Measurements from ENCODE around the gene RAPH1.
A peak's percentile ranks its signal among the peaks of the same experiment; 100 is the strongest.

The RAPH1 gene

GRCh38 chr2:203455209-203455608 is 79.9 kb downstream of the RAPH1 start:
- no peak for TF ChIP-seq ZSCAN30 (tag by site-specific recombination; IDR thresholded peaks at IDR 0.05)
- TF ChIP-seq, protein P1, sequence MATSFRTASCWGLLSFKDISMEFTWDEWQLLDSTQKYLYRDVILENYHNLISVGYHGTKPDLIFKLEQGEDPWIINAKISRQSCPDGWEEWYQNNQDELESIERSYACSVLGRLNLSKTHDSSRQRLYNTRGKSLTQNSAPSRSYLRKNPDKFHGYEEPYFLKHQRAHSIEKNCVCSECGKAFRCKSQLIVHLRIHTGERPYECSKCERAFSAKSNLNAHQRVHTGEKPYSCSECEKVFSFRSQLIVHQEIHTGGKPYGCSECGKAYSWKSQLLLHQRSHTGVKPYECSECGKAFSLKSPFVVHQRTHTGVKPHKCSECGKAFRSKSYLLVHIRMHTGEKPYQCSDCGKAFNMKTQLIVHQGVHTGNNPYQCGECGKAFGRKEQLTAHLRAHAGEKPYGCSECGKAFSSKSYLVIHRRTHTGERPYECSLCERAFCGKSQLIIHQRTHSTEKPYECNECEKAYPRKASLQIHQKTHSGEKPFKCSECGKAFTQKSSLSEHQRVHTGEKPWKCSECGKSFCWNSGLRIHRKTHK (tag by site-specific recombination; IDR thresholded peaks at IDR 0.05) = no peak
- no peak for TF ChIP-seq ZNF423 (tag by site-specific recombination; IDR thresholded peaks at IDR 0.05)
- no peak for TF ChIP-seq ZNF404 (tag by site-specific recombination; IDR thresholded peaks at IDR 0.05)
- no peak for TF ChIP-seq ZNF175 (tag by site-specific recombination; IDR thresholded peaks at IDR 0.05)
- TF ChIP-seq ZNF776 (tag by site-specific recombination; IDR thresholded peaks at IDR 0.05; ENCODE audit: borderline replicate concordance) = no peak
- TF ChIP-seq ZNF132 (tag by site-specific recombination; IDR thresholded peaks at IDR 0.05; ENCODE audit: borderline replicate concordance) = no peak
- no peak for TF ChIP-seq ZNF621 (tag by site-specific recombination; IDR thresholded peaks at IDR 0.05)
- no peak for TF ChIP-seq ZIC2 (tag by site-specific recombination; IDR thresholded peaks at IDR 0.05)
- no peak for TF ChIP-seq ZBTB48 (tag by site-specific recombination; IDR thresholded peaks at IDR 0.05)
- TF ChIP-seq ZNF664 (tag by site-specific recombination; IDR thresholded peaks at IDR 0.05) = no peak
- POLR2A ChIA-PET = no interaction called here
- Histone ChIP-seq H3K36me3 (ENCODE audit: control insufficient read depth in 2 of 2, insufficient read depth in 1 of 2, low read length in 2 of 2) (peaks cover 11 to 47% of the 10 kb centered on the region in 2 experiments), H3K9me3 (ENCODE audit: control insufficient read depth, insufficient read depth, low read depth, low read length) (no peaks in the 10 kb centered on the region), H3K27ac (ENCODE audit: extremely low read depth, low read depth, low read length) (no peak overlapping the region), H3K4me1 (ENCODE audit: control insufficient read depth, insufficient read depth, low read length) (no peaks in the 10 kb centered on the region), H3K4me3 (ENCODE audit: low read depth, low read length) (no peak overlapping the region)
- CTCF ChIA-PET = interaction anchor here (0.6 to 6.2 kb wide), 9 partner anchors 8 to 896 kb away, joined by 3 to 29 read pairs (median 6); partner anchors contain the start of gene CYP20A1

GRCh38 chr2:203453858-203454451 is 81.1 kb downstream of the RAPH1 start:
- H3K4me1 ChIP-seq (ENCODE audit: control insufficient read depth, insufficient read depth, low read length) = no peaks in the 10 kb centered on the region
- POLR2A ChIA-PET = no interaction called here
- peaks cover 7 to 41% of the 10 kb centered on the region in 2 experiments; a peak in 2 of 3 replicates for H3K36me3 ChIP-seq (ENCODE audit: control insufficient read depth in 2 of 2, insufficient read depth in 1 of 2, low read length in 2 of 2)
- no peaks in the 10 kb centered on the region for H3K9me3 ChIP-seq (ENCODE audit: control insufficient read depth, insufficient read depth, low read depth, low read length)
- TF ChIP-seq ZNF549 (tag by site-specific recombination; IDR thresholded peaks at IDR 0.05) = no peak
- TF ChIP-seq GLIS1 (tag by site-specific recombination; IDR thresholded peaks at IDR 0.05) = no peak
- TF ChIP-seq, protein P2, sequence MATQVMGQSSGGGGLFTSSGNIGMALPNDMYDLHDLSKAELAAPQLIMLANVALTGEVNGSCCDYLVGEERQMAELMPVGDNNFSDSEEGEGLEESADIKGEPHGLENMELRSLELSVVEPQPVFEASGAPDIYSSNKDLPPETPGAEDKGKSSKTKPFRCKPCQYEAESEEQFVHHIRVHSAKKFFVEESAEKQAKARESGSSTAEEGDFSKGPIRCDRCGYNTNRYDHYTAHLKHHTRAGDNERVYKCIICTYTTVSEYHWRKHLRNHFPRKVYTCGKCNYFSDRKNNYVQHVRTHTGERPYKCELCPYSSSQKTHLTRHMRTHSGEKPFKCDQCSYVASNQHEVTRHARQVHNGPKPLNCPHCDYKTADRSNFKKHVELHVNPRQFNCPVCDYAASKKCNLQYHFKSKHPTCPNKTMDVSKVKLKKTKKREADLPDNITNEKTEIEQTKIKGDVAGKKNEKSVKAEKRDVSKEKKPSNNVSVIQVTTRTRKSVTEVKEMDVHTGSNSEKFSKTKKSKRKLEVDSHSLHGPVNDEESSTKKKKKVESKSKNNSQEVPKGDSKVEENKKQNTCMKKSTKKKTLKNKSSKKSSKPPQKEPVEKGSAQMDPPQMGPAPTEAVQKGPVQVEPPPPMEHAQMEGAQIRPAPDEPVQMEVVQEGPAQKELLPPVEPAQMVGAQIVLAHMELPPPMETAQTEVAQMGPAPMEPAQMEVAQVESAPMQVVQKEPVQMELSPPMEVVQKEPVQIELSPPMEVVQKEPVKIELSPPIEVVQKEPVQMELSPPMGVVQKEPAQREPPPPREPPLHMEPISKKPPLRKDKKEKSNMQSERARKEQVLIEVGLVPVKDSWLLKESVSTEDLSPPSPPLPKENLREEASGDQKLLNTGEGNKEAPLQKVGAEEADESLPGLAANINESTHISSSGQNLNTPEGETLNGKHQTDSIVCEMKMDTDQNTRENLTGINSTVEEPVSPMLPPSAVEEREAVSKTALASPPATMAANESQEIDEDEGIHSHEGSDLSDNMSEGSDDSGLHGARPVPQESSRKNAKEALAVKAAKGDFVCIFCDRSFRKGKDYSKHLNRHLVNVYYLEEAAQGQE (tag by site-specific recombination; IDR thresholded peaks at IDR 0.05) = no peak
- TF ChIP-seq, protein P3, sequence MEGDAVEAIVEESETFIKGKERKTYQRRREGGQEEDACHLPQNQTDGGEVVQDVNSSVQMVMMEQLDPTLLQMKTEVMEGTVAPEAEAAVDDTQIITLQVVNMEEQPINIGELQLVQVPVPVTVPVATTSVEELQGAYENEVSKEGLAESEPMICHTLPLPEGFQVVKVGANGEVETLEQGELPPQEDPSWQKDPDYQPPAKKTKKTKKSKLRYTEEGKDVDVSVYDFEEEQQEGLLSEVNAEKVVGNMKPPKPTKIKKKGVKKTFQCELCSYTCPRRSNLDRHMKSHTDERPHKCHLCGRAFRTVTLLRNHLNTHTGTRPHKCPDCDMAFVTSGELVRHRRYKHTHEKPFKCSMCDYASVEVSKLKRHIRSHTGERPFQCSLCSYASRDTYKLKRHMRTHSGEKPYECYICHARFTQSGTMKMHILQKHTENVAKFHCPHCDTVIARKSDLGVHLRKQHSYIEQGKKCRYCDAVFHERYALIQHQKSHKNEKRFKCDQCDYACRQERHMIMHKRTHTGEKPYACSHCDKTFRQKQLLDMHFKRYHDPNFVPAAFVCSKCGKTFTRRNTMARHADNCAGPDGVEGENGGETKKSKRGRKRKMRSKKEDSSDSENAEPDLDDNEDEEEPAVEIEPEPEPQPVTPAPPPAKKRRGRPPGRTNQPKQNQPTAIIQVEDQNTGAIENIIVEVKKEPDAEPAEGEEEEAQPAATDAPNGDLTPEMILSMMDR (tag by site-specific recombination; IDR thresholded peaks at IDR 0.05) = peak; percentile 26; the same call in 1 of the 2 replicates
- TF ChIP-seq ZNF654 (tag by site-specific recombination; IDR thresholded peaks at IDR 0.05; ENCODE audit: low read depth) = peak; percentile 51
- CTCF ChIA-PET = interaction anchor here (0.5 to 6.2 kb wide), 28 partner anchors 10 to 880 kb away, joined by 3 to 29 read pairs (median 4); no protein-coding TSS in a partner anchor
- H3K4me3 ChIP-seq (ENCODE audit: low read depth, low read length) = no peak overlapping the region
- H3K27ac ChIP-seq (ENCODE audit: extremely low read depth, low read depth, low read length) = no peak overlapping the region

All from HEK293 (cell line).